ENCODE measurements around the gene GYG2.

GRCh38 chrX:2898846-2899512 is 70.2 kb downstream of the GYG2 start:
- TF ChIP-seq CTCF (conservative IDR thresholded peaks at IDR 0.05; ENCODE audit: low read depth in 2 of 2) (no peak), REST (IDR thresholded peaks at IDR 0.05; ENCODE audit: unreplicated experiment) (no peak), CREB1 (CRISPR knock-in tag; IDR thresholded peaks at IDR 0.05; ENCODE audit: low read depth) (no peak), EZH2 (IDR thresholded peaks at IDR 0.05; ENCODE audit: low read depth, unreplicated experiment) (no peak)
